DMS79 treated with DMSO at 0.1 percent for 48 hours (cell line): ENCODE measurements around the gene ABO.
"Not testable (repeated sequence)": the region's sequence is repeated elsewhere in the genome, so short reads cannot be mapped to it uniquely, and the experiment has no call there.

ENCODE experiments used
- DNase-seq: peaks from one replicate; lab custom pipeline; 2025; lab: John Stamatoyannopoulos, UW

The ABO gene

GRCh38 chr9:133290751-133291302 lies 15.8 kb upstream of the ABO start:
- no peak for DNase-seq

- DNase-seq = no peak
Observed at GRCh38 chr9:133286523-133286922, 11.5 kb upstream of the ABO start.

GRCh38 chr9:133285252-133285775 lies 10.3 kb upstream of the ABO start:
- no peak for DNase-seq

- no peak for DNase-seq
Observed at GRCh38 chr9:133284362-133284761, 9.4 kb upstream of the ABO start.

- DNase-seq = not testable (repeated sequence)
Observed at GRCh38 chr9:133283255-133284032, 8.4 kb upstream of the ABO start.

- DNase-seq = no peak
Observed at GRCh38 chr9:133282464-133283238, 7.7 kb upstream of the ABO start.

- no peak for DNase-seq
Observed at GRCh38 chr9:133280392-133280791, 5.4 kb upstream of the ABO start.

GRCh38 chr9:133278161-133279114 lies 3.4 kb upstream of the ABO start:
- DNase-seq = no peak

- no peak for DNase-seq
Observed at GRCh38 chr9:133277467-133277866, 2.5 kb upstream of the ABO start.

- DNase-seq = no peak
Observed at GRCh38 chr9:133276923-133277322, 1.9 kb upstream of the ABO start.

- DNase-seq = no peak
Observed at GRCh38 chr9:133276001-133276884, 1.2 kb upstream of the ABO start.

GRCh38 chr9:133274236-133275104 lies 531 bp downstream of the ABO start:
- DNase-seq = peak; percentile 33

- DNase-seq = peak; percentile 40
Observed at GRCh38 chr9:133273819-133274218, 1.2 kb downstream of the ABO start.

- no peak for DNase-seq
Observed at GRCh38 chr9:133273098-133273497, 1.9 kb downstream of the ABO start.

GRCh38 chr9:133269537-133270362 lies 5.3 kb downstream of the ABO start:
- DNase-seq = no peak

- not testable (repeated sequence) for DNase-seq
Observed at GRCh38 chr9:133269136-133269535, 5.9 kb downstream of the ABO start.

- no peak for DNase-seq
Observed at GRCh38 chr9:133268335-133269056, 6.5 kb downstream of the ABO start.

- DNase-seq = no peak
Observed at GRCh38 chr9:133264235-133264764, 10.7 kb downstream of the ABO start.
